C4-2B (cell line): ENCODE data around the gene IQCE.

Experiments used
- H3K27ac ChIP-seq: fragments of 450-650 bp; 2 replicates; pipeline ENCODE4 v1.5.1; 2017
- CTCF ChIP-seq: fragments of 450-650 bp; conservative IDR thresholded peaks from 2 replicates; pipeline ENCODE4 v1.5.1; 2017; ENCODE audit warnings: mild to moderate bottlenecking
- ZFX ChIP-seq: fragments of 450-650 bp; IDR thresholded peaks from 2 replicates; pipeline ENCODE4 v1.6.1; 2017

Gene IQCE

GRCh38 chr7:2517678-2518507, 40.9 kb upstream of the IQCE start:
- TF ChIP-seq ZFX (no peak), CTCF (no peak)
- H3K27ac ChIP-seq: peak overlapping the region; percentile 79; the same call in 1 of the 2 replicates

- no peak for TF ChIP-seq CTCF
- TF ChIP-seq ZFX: no peak
- peak overlapping the region; percentile 79 for H3K27ac ChIP-seq
Measured at GRCh38 chr7:2518737-2519118, 40.1 kb upstream of the IQCE start.

- TF ChIP-seq CTCF (no peak), ZFX (no peak)
- H3K27ac ChIP-seq: peak within 1 kb of the TSS; percentile 79
Measured at GRCh38 chr7:2519119-2519930, 39.5 kb upstream of the IQCE start, which contains the start of gene LFNG. TSS of gene LFNG (plus strand) at chr7:2519774. CDS start at chr7:2519862, 88 bp downstream.

GRCh38 chr7:2520131-2520760, 38.5 kb upstream of the IQCE start:
- TF ChIP-seq CTCF: no peak; the same call in 1 of the 2 replicates
- peak overlapping the region; percentile 79 for H3K27ac ChIP-seq

GRCh38 chr7:2520761-2521290, 38.0 kb upstream of the IQCE start:
- TF ChIP-seq ZFX: no peak
- TF ChIP-seq CTCF: no peak
- H3K27ac ChIP-seq: peak overlapping the region; percentile 79

GRCh38 chr7:2521341-2521745, 37.4 kb upstream of the IQCE start:
- TF ChIP-seq ZFX: no peak
- no peak for TF ChIP-seq CTCF
- peak overlapping the region; percentile 99 for H3K27ac ChIP-seq
